ENCODE data around the gene PDGFA. TPM values are rescaled to one million over a fixed set of nuclear protein-coding genes. Genes with fewer than 3 reads are reported as not detected.

Gene PDGFA
- total RNA-seq, 1 experiment from 2014 or later: 20.1 TPM

GRCh38 chr7:506921-507622, 12.6 kb downstream of the PDGFA start:
- Mint-ChIP-seq H3K9me3 (ENCODE audit: unreplicated experiment) (no peaks in the 10 kb centered on the region), H3K36me3 (ENCODE audit: insufficient read depth, unreplicated experiment) (peaks cover 40% of the 10 kb centered on the region), H3K4me3 (ENCODE audit: unreplicated experiment) (no peak overlapping the region), H3K27me3 (ENCODE audit: insufficient read depth, unreplicated experiment) (no peaks in the 10 kb centered on the region), H3K27ac (ENCODE audit: low read depth, unreplicated experiment) (no peak overlapping the region), H3K4me1 (ENCODE audit: insufficient read depth, unreplicated experiment) (no peaks in the 10 kb centered on the region)
- intact Hi-C loops (cut with micrococcal nuclease): no loop called here
- ChIA-PET CTCF (no interaction called here), POLR2A (no interaction called here)
- no TSS peak for BruUV-seq (replicated peaks)
- TF ChIP-seq, protein P1, sequence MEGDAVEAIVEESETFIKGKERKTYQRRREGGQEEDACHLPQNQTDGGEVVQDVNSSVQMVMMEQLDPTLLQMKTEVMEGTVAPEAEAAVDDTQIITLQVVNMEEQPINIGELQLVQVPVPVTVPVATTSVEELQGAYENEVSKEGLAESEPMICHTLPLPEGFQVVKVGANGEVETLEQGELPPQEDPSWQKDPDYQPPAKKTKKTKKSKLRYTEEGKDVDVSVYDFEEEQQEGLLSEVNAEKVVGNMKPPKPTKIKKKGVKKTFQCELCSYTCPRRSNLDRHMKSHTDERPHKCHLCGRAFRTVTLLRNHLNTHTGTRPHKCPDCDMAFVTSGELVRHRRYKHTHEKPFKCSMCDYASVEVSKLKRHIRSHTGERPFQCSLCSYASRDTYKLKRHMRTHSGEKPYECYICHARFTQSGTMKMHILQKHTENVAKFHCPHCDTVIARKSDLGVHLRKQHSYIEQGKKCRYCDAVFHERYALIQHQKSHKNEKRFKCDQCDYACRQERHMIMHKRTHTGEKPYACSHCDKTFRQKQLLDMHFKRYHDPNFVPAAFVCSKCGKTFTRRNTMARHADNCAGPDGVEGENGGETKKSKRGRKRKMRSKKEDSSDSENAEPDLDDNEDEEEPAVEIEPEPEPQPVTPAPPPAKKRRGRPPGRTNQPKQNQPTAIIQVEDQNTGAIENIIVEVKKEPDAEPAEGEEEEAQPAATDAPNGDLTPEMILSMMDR (IDR thresholded peaks at IDR 0.05; ENCODE audit: unreplicated experiment): no peak
- no peak for DNase-seq (ENCODE audit: unreplicated experiment)

- TF ChIP-seq, protein P1 (IDR thresholded peaks at IDR 0.05; ENCODE audit: unreplicated experiment): no peak
- Mint-ChIP-seq H3K27me3 (ENCODE audit: insufficient read depth, unreplicated experiment) (no peaks in the 10 kb centered on the region), H3K27ac (ENCODE audit: low read depth, unreplicated experiment) (no peak overlapping the region), H3K9me3 (ENCODE audit: unreplicated experiment) (no peaks in the 10 kb centered on the region), H3K4me1 (ENCODE audit: insufficient read depth, unreplicated experiment) (no peaks in the 10 kb centered on the region), H3K36me3 (ENCODE audit: insufficient read depth, unreplicated experiment) (peaks cover 34% of the 10 kb centered on the region), H3K4me3 (ENCODE audit: unreplicated experiment) (no peak overlapping the region)
- DNase-seq (ENCODE audit: unreplicated experiment): no peak
- ChIA-PET CTCF (no interaction called here), POLR2A (no interaction called here)
- intact Hi-C loops (cut with micrococcal nuclease): no loop called here
- no TSS peak for BruUV-seq (replicated peaks)
Observed at GRCh38 chr7:506391-506831, 13.2 kb downstream of the PDGFA start.

DNA sequence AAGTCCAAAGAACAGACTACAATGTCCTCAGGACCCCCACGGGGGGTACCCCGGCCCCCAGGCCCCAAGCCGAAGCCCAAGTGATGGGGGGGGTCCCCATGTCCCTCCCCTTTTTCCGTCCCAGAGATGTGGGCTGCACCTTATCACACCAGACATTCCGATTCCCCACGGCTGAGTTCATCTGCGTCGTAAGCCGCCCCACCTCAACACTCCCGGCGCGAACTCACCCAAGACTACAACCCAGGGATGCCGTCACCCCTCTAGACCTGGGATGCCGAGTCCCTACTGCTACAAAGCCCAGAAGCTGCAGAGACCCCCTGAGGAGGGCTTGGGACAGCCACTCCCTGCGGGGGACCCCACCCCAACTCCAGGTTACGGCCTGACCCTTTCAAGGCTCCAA, 14.5 kb downstream of the PDGFA start:
- H3K27ac Mint-ChIP-seq (ENCODE audit: low read depth, unreplicated experiment): no peak overlapping the region
- no peaks in the 10 kb centered on the region for H3K27me3 Mint-ChIP-seq (ENCODE audit: insufficient read depth, unreplicated experiment)
- BruUV-seq (replicated peaks): no TSS peak
- intact Hi-C loops (cut with micrococcal nuclease): no loop called here
- no peaks in the 10 kb centered on the region for H3K9me3 Mint-ChIP-seq (ENCODE audit: unreplicated experiment)
- TF ChIP-seq, protein P1 (IDR thresholded peaks at IDR 0.05; ENCODE audit: unreplicated experiment): no peak
- H3K36me3 Mint-ChIP-seq (ENCODE audit: insufficient read depth, unreplicated experiment): peaks cover 43% of the 10 kb centered on the region
- ChIA-PET CTCF (no interaction called here), POLR2A (no interaction called here)
- DNase-seq (ENCODE audit: unreplicated experiment): no peak
- H3K4me1 Mint-ChIP-seq (ENCODE audit: insufficient read depth, unreplicated experiment): no peaks in the 10 kb centered on the region
- H3K4me3 Mint-ChIP-seq (ENCODE audit: unreplicated experiment): no peak overlapping the region

DNA sequence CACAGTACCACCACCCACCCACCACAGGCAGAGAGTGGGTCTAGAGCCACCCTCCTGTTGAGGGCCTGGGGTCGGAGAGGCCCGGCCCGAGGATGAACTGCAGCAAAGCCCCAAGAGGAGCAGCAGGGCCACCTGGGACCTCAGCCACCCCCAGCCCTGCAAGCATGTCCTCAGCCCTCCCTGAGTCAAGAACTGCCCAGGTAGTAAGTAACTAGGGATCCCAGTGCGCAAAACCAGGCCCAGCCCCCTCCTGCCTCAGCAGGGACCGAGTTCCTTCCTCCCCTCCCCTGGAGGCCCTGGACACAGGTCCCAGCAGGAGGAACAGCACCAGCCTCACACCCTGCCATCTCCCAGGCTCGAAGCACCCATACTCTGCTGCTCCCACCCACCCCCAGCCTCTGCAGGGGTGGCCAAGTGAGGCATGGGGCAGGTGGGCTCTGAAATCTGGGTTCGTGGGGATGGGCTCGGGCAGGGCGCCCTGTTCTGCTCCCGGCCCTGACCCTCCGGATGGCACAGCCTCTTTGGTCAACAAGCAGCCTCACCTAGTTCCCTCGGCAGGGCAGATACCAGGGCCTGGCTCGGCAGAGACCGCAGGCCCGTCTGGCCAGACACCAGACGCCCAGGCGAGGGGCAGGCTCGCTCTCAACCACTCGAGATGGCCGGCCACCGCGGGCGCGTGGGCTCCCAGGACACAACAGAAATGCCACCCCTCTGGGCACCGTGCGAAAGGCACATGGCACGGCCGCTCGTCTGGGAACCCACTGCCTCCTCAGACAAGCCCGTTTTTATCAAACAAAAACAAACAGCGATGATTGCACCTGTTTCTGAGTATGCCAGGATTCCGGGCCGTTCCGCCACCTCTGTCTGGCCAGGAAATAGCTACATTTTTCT, 15.2 kb downstream of the PDGFA start:
- H3K36me3 Mint-ChIP-seq (ENCODE audit: insufficient read depth, unreplicated experiment): peaks cover 45% of the 10 kb centered on the region
- CTCF ChIA-PET: no interaction called here
- TF ChIP-seq, protein P1 (IDR thresholded peaks at IDR 0.05; ENCODE audit: unreplicated experiment): no peak

More for the DNA sequence above, 15.2 kb downstream of the PDGFA start:
- no peak overlapping the region for H3K4me3 Mint-ChIP-seq (ENCODE audit: unreplicated experiment)
- DNase-seq (ENCODE audit: unreplicated experiment): no peak
- BruUV-seq (replicated peaks): no TSS peak
- no peaks in the 10 kb centered on the region for H3K4me1 Mint-ChIP-seq (ENCODE audit: insufficient read depth, unreplicated experiment)
- H3K27me3 Mint-ChIP-seq (ENCODE audit: insufficient read depth, unreplicated experiment): no peaks in the 10 kb centered on the region
- no peaks in the 10 kb centered on the region for H3K9me3 Mint-ChIP-seq (ENCODE audit: unreplicated experiment)
- POLR2A ChIA-PET: no interaction called here
- H3K27ac Mint-ChIP-seq (ENCODE audit: low read depth, unreplicated experiment): no peak overlapping the region
- intact Hi-C loops (cut with micrococcal nuclease): no loop called here
